BLaER1 treated with 17β-estradiol and CSF1 and Interleukin-3, amounts not matched to agents 10 nM and 100 nM (cell line): ENCODE measurements around the gene CHDH.

Experiments used
- H3K27ac ChIP-seq, 11 experiments: shearing (Covaris generic); formaldehyde crosslinking; 2 replicates each; pipeline ENCODE4 v1.8.1; 2022
- H3K27me3 ChIP-seq, 11 experiments: shearing (Covaris generic); formaldehyde crosslinking; 2 replicates each; pipeline ENCODE4 v1.8.1; 2022
- H3K36me3 ChIP-seq, 11 experiments: shearing (Covaris generic); formaldehyde crosslinking; 2 replicates each; pipeline ENCODE4 v1.8.1; 2022
- H3K4me1 ChIP-seq, 10 experiments: shearing (Covaris generic); formaldehyde crosslinking; 2 replicates each; pipeline ENCODE4 v1.8.1; 2022
- H3K4me2 ChIP-seq, 11 experiments: shearing (Covaris generic); formaldehyde crosslinking; 2 replicates each; pipeline ENCODE4 v1.8.1; 2022
- H3K4me3 ChIP-seq, 10 experiments: shearing (Covaris generic); formaldehyde crosslinking; 2 replicates each; pipeline ENCODE4 v1.8.1; 2022
- H3K9ac ChIP-seq, 11 experiments: shearing (Covaris generic); formaldehyde crosslinking; 2 replicates each; pipeline ENCODE4 v1.8.1; 2022
- H3K9me3 ChIP-seq, 11 experiments: shearing (Covaris generic); formaldehyde crosslinking; replicated peaks in 1 of 11; 2 replicates each; pipeline ENCODE4 v1.8.1; 2022
- H4K20me1 ChIP-seq, 11 experiments: shearing (Covaris generic); formaldehyde crosslinking; 2 replicates each; pipeline ENCODE4 v1.8.1; 2022
- Cebpa-rat ChIP-seq, 11 experiments: shearing (Covaris generic); IDR thresholded peaks; 2 replicates each; pipeline ENCODE4 v1.8.1; 2022

CHDH gene

GRCh38 chr3:53809764-53810400 lies 36.3 kb downstream of the CHDH start:
- no peak overlapping the region for H3K4me2 ChIP-seq
- no peaks in the 10 kb centered on the region for H4K20me1 ChIP-seq
- no peak for TF ChIP-seq Cebpa-rat (IDR thresholded peaks at IDR 0.05)
- H3K9ac ChIP-seq = no peak overlapping the region
- no peak overlapping the region for H3K27ac ChIP-seq
- no peaks in the 10 kb centered on the region for H3K27me3 ChIP-seq
- H3K4me1 ChIP-seq = peaks cover 0 to 8% (median 0%) of the 10 kb centered on the region in 10 experiments; a peak in 3 of 20 replicates
- no peaks in the 10 kb centered on the region for H3K9me3 ChIP-seq
- H3K36me3 ChIP-seq = no peaks in the 10 kb centered on the region
- H3K4me3 ChIP-seq = no peak overlapping the region

- no peak for TF ChIP-seq Cebpa-rat (IDR thresholded peaks at IDR 0.05)
- Histone ChIP-seq H3K9ac (no peak overlapping the region), H4K20me1 (no peaks in the 10 kb centered on the region), H3K27me3 (no peaks in the 10 kb centered on the region), H3K9me3 (no peaks in the 10 kb centered on the region), H3K4me2 (no peak overlapping the region), H3K4me3 (no peak overlapping the region), H3K4me1 (peaks cover 0 to 8% (median 0%) of the 10 kb centered on the region in 10 experiments; a peak in 3 of 20 replicates), H3K27ac (no peak overlapping the region), H3K36me3 (no peaks in the 10 kb centered on the region)
These were observed 37.0 kb downstream of the CHDH start for GRCh38 chr3:53809267-53809666.

- H3K27ac ChIP-seq = no peak overlapping the region
- H3K4me2 ChIP-seq = no peak overlapping the region
- TF ChIP-seq Cebpa-rat (IDR thresholded peaks at IDR 0.05) = no peak
- H3K27me3 ChIP-seq = no peaks in the 10 kb centered on the region
- no peak overlapping the region for H3K9ac ChIP-seq
- peaks cover 0 to 8% (median 0%) of the 10 kb centered on the region in 10 experiments; a peak in 1 of 20 replicates for H3K4me1 ChIP-seq
- H3K36me3 ChIP-seq = no peaks in the 10 kb centered on the region
- no peaks in the 10 kb centered on the region for H3K9me3 ChIP-seq
- no peak overlapping the region for H3K4me3 ChIP-seq
- no peaks in the 10 kb centered on the region for H4K20me1 ChIP-seq
These were observed 37.7 kb downstream of the CHDH start for GRCh38 chr3:53808496-53808895.

GRCh38 chr3:53807117-53807810 lies 39.0 kb downstream of the CHDH start:
- Histone ChIP-seq H3K9ac (no peak overlapping the region), H3K9me3 (no peaks in the 10 kb centered on the region), H3K4me3 (no peak overlapping the region), H4K20me1 (no peaks in the 10 kb centered on the region), H3K4me2 (no peak overlapping the region), H3K4me1 (peaks cover 0 to 8% (median 0%) of the 10 kb centered on the region in 10 experiments; a peak in 1 of 20 replicates), H3K27me3 (no peaks in the 10 kb centered on the region), H3K36me3 (no peaks in the 10 kb centered on the region), H3K27ac (no peak overlapping the region)
- no peak for TF ChIP-seq Cebpa-rat (IDR thresholded peaks at IDR 0.05)

- Histone ChIP-seq H3K9ac (no peak overlapping the region), H3K4me1 (peaks cover 0 to 8% (median 0%) of the 10 kb centered on the region in 10 experiments; a peak in 1 of 20 replicates)
These were observed 39.8 kb downstream of the CHDH start for GRCh38 chr3:53806182-53807116.

GRCh38 chr3:53805463-53806159 lies 40.6 kb downstream of the CHDH start:
- TF ChIP-seq Cebpa-rat (IDR thresholded peaks at IDR 0.05) = no peak
- no peaks in the 10 kb centered on the region for H3K27me3 ChIP-seq
- no peaks in the 10 kb centered on the region for H3K9me3 ChIP-seq
- H3K4me3 ChIP-seq = no peak overlapping the region
- peaks cover 0 to 8% (median 0%) of the 10 kb centered on the region in 10 experiments; a peak in 1 of 20 replicates for H3K4me1 ChIP-seq
- H3K9ac ChIP-seq = no peak overlapping the region
- no peaks in the 10 kb centered on the region for H4K20me1 ChIP-seq
- no peak overlapping the region for H3K27ac ChIP-seq
- no peak overlapping the region for H3K4me2 ChIP-seq
- H3K36me3 ChIP-seq = no peaks in the 10 kb centered on the region

More at GRCh38 chr3:53806182-53807116, 39.8 kb downstream of the CHDH start:
- H3K9me3 ChIP-seq = no peaks in the 10 kb centered on the region
- no peaks in the 10 kb centered on the region for H4K20me1 ChIP-seq
- no peak for TF ChIP-seq Cebpa-rat (IDR thresholded peaks at IDR 0.05)
- H3K27ac ChIP-seq = no peak overlapping the region
- H3K27me3 ChIP-seq = no peaks in the 10 kb centered on the region
- no peak overlapping the region for H3K4me3 ChIP-seq
- no peak overlapping the region for H3K4me2 ChIP-seq
- no peaks in the 10 kb centered on the region for H3K36me3 ChIP-seq

- Histone ChIP-seq H3K4me2 (no peak overlapping the region; a peak in 1 of 22 replicates), H3K27me3 (no peaks in the 10 kb centered on the region), H3K4me1 (peaks cover 0 to 8% (median 0%) of the 10 kb centered on the region in 10 experiments; a peak in 1 of 20 replicates), H3K9ac (no peak overlapping the region), H3K36me3 (no peaks in the 10 kb centered on the region), H3K27ac (no peak overlapping the region), H3K9me3 (no peaks in the 10 kb centered on the region), H3K4me3 (no peak overlapping the region), H4K20me1 (no peaks in the 10 kb centered on the region)
- no peak for TF ChIP-seq Cebpa-rat (IDR thresholded peaks at IDR 0.05)
These were observed 41.3 kb downstream of the CHDH start for GRCh38 chr3:53804697-53805462.
